ENCODE results near the gene VTI1A. TPM values are rescaled to one million over a fixed set of nuclear protein-coding genes. Genes with fewer than 3 reads are reported as not detected.

The VTI1A gene
- total and polyA plus RNA-seq, 9 donors = 8.8 to 23.5 (median 13.4) TPM

GRCh38 chr10:112466802-112467201 is 19.8 kb downstream of the VTI1A start:
- no peaks in the 10 kb centered on the region for H3K27me3 ChIP-seq (ENCODE audit: control insufficient read depth, insufficient read depth, low read length)
- peaks cover 8% of the 10 kb centered on the region for H3K36me3 ChIP-seq (ENCODE audit: control insufficient read depth, insufficient read depth, low read length)
- H3K9me3 ChIP-seq (replicated peaks; ENCODE audit: control insufficient read depth, low read depth, low read length) = no peaks in the 10 kb centered on the region
- H3K4me3 ChIP-seq (ENCODE audit: low read length) = no peak overlapping the region
- H3K4me1 ChIP-seq (ENCODE audit: control insufficient read depth, insufficient read depth, low read length) = no peaks in the 10 kb centered on the region
- no peak for DNase-seq
- WGBS (ENCODE audit: insufficient coverage) = 100% methylated on average over 1 of the region's 3 CpGs
- no peak overlapping the region for H3K27ac ChIP-seq (ENCODE audit: low read length)

GRCh38 chr10:112467541-112468075 is 20.6 kb downstream of the VTI1A start:
- Histone ChIP-seq H3K36me3 (ENCODE audit: control insufficient read depth, insufficient read depth, low read length) (peaks cover 8% of the 10 kb centered on the region), H3K27ac (ENCODE audit: low read length) (no peak overlapping the region)
- WGBS (ENCODE audit: insufficient coverage) = no CpG with 5 or more reads among the region's 1 CpG

GRCh38 chr10:112471878-112472487 is 25.0 kb downstream of the VTI1A start:
- Histone ChIP-seq H3K27me3 (ENCODE audit: control insufficient read depth, insufficient read depth, low read length) (no peaks in the 10 kb centered on the region), H3K27ac (ENCODE audit: low read length) (no peak overlapping the region), H3K4me1 (ENCODE audit: control insufficient read depth, insufficient read depth, low read length) (no peaks in the 10 kb centered on the region), H3K36me3 (ENCODE audit: control insufficient read depth, insufficient read depth, low read length) (no peaks in the 10 kb centered on the region), H3K4me3 (ENCODE audit: low read length) (no peak overlapping the region), H3K9me3 (replicated peaks; ENCODE audit: control insufficient read depth, low read depth, low read length) (no peaks in the 10 kb centered on the region)
- no CpG with 5 or more reads among the region's 4 CpGs for WGBS (ENCODE audit: insufficient coverage)
- DNase-seq = peak; percentile 56

More at GRCh38 chr10:112467541-112468075, 20.6 kb downstream of the VTI1A start:
- no peaks in the 10 kb centered on the region for H3K4me1 ChIP-seq (ENCODE audit: control insufficient read depth, insufficient read depth, low read length)
- no peaks in the 10 kb centered on the region for H3K27me3 ChIP-seq (ENCODE audit: control insufficient read depth, insufficient read depth, low read length)
- H3K4me3 ChIP-seq (ENCODE audit: low read length) = no peak overlapping the region
- no peaks in the 10 kb centered on the region for H3K9me3 ChIP-seq (replicated peaks; ENCODE audit: control insufficient read depth, low read depth, low read length)
- no peak for DNase-seq

- Histone ChIP-seq H3K27ac (ENCODE audit: low read length) (no peak overlapping the region), H3K4me1 (ENCODE audit: control insufficient read depth, insufficient read depth, low read length) (no peaks in the 10 kb centered on the region), H3K36me3 (ENCODE audit: control insufficient read depth, insufficient read depth, low read length) (no peaks in the 10 kb centered on the region), H3K4me3 (ENCODE audit: low read length) (no peak overlapping the region), H3K27me3 (ENCODE audit: control insufficient read depth, insufficient read depth, low read length) (no peaks in the 10 kb centered on the region), H3K9me3 (replicated peaks; ENCODE audit: control insufficient read depth, low read depth, low read length) (no peaks in the 10 kb centered on the region)
- WGBS (ENCODE audit: insufficient coverage) = no CpG with 5 or more reads among the region's 3 CpGs
- peak; percentile 46 for DNase-seq
Observed at GRCh38 chr10:112475575-112476218, 28.7 kb downstream of the VTI1A start.

GRCh38 chr10:112481602-112482001 is 34.6 kb downstream of the VTI1A start:
- H3K27ac ChIP-seq (ENCODE audit: low read length) = no peak overlapping the region
- peak; percentile 45 for DNase-seq
- H3K4me3 ChIP-seq (ENCODE audit: low read length) = no peak overlapping the region
- H3K4me1 ChIP-seq (ENCODE audit: control insufficient read depth, insufficient read depth, low read length) = no peaks in the 10 kb centered on the region
- no peaks in the 10 kb centered on the region for H3K9me3 ChIP-seq (replicated peaks; ENCODE audit: control insufficient read depth, low read depth, low read length)
- no peaks in the 10 kb centered on the region for H3K27me3 ChIP-seq (ENCODE audit: control insufficient read depth, insufficient read depth, low read length)
- 43% methylated on average over 1 of the region's 3 CpGs for WGBS (ENCODE audit: insufficient coverage)
- no peaks in the 10 kb centered on the region for H3K36me3 ChIP-seq (ENCODE audit: control insufficient read depth, insufficient read depth, low read length)

GRCh38 chr10:112484399-112484798 is 37.4 kb downstream of the VTI1A start:
- Histone ChIP-seq H3K36me3 (ENCODE audit: control insufficient read depth, insufficient read depth, low read length) (no peaks in the 10 kb centered on the region), H3K4me3 (ENCODE audit: low read length) (no peak overlapping the region), H3K9me3 (replicated peaks; ENCODE audit: control insufficient read depth, low read depth, low read length) (no peaks in the 10 kb centered on the region), H3K27ac (ENCODE audit: low read length) (no peak overlapping the region), H3K4me1 (ENCODE audit: control insufficient read depth, insufficient read depth, low read length) (no peaks in the 10 kb centered on the region), H3K27me3 (ENCODE audit: control insufficient read depth, insufficient read depth, low read length) (no peaks in the 10 kb centered on the region)
- DNase-seq = no peak
- no CpG with 5 or more reads among the region's 2 CpGs for WGBS (ENCODE audit: insufficient coverage)

GRCh38 chr10:112487964-112488363 is 40.9 kb downstream of the VTI1A start:
- H3K9me3 ChIP-seq (replicated peaks; ENCODE audit: control insufficient read depth, low read depth, low read length) = no peaks in the 10 kb centered on the region
- H3K4me1 ChIP-seq (ENCODE audit: control insufficient read depth, insufficient read depth, low read length) = peaks cover 6% of the 10 kb centered on the region
- H3K27me3 ChIP-seq (ENCODE audit: control insufficient read depth, insufficient read depth, low read length) = no peaks in the 10 kb centered on the region
- H3K36me3 ChIP-seq (ENCODE audit: control insufficient read depth, insufficient read depth, low read length) = no peaks in the 10 kb centered on the region
- H3K4me3 ChIP-seq (ENCODE audit: low read length) = no peak overlapping the region
- no peak for DNase-seq
- H3K27ac ChIP-seq (ENCODE audit: low read length) = no peak overlapping the region

GRCh38 chr10:112490545-112490944 is 43.5 kb downstream of the VTI1A start:
- no peak overlapping the region for H3K4me3 ChIP-seq (ENCODE audit: low read length)
- peaks cover 6% of the 10 kb centered on the region for H3K4me1 ChIP-seq (ENCODE audit: control insufficient read depth, insufficient read depth, low read length)
- H3K36me3 ChIP-seq (ENCODE audit: control insufficient read depth, insufficient read depth, low read length) = no peaks in the 10 kb centered on the region
- DNase-seq = peak; percentile 44
- H3K27me3 ChIP-seq (ENCODE audit: control insufficient read depth, insufficient read depth, low read length) = no peaks in the 10 kb centered on the region
- 50% methylated on average over 1 of the region's 2 CpGs for WGBS (ENCODE audit: insufficient coverage)
- H3K27ac ChIP-seq (ENCODE audit: low read length) = no peak overlapping the region
- no peaks in the 10 kb centered on the region for H3K9me3 ChIP-seq (replicated peaks; ENCODE audit: control insufficient read depth, low read depth, low read length)

GRCh38 chr10:112491144-112491543 is 44.1 kb downstream of the VTI1A start:
- DNase-seq = no peak

GRCh38 chr10:112492736-112493135 is 45.7 kb downstream of the VTI1A start:
- H3K27me3 ChIP-seq (ENCODE audit: control insufficient read depth, insufficient read depth, low read length) = no peaks in the 10 kb centered on the region
- no peaks in the 10 kb centered on the region for H3K36me3 ChIP-seq (ENCODE audit: control insufficient read depth, insufficient read depth, low read length)
- H3K27ac ChIP-seq (ENCODE audit: low read length) = no peak overlapping the region
- DNase-seq = no peak
- no peak overlapping the region for H3K4me3 ChIP-seq (ENCODE audit: low read length)
- peaks cover 6% of the 10 kb centered on the region for H3K4me1 ChIP-seq (ENCODE audit: control insufficient read depth, insufficient read depth, low read length)
- no peaks in the 10 kb centered on the region for H3K9me3 ChIP-seq (replicated peaks; ENCODE audit: control insufficient read depth, low read depth, low read length)
- no CpG with 5 or more reads among the region's 6 CpGs for WGBS (ENCODE audit: insufficient coverage)

More at GRCh38 chr10:112491144-112491543, 44.1 kb downstream of the VTI1A start:
- Histone ChIP-seq H3K4me1 (ENCODE audit: control insufficient read depth, insufficient read depth, low read length) (peaks cover 6% of the 10 kb centered on the region), H3K36me3 (ENCODE audit: control insufficient read depth, insufficient read depth, low read length) (no peaks in the 10 kb centered on the region), H3K27me3 (ENCODE audit: control insufficient read depth, insufficient read depth, low read length) (no peaks in the 10 kb centered on the region), H3K9me3 (replicated peaks; ENCODE audit: control insufficient read depth, low read depth, low read length) (no peaks in the 10 kb centered on the region), H3K4me3 (ENCODE audit: low read length) (no peak overlapping the region), H3K27ac (ENCODE audit: low read length) (no peak overlapping the region)
